HepG2 (cell line): ENCODE results near the gene PTPN18. TPM values are rescaled to one million over a fixed set of nuclear protein-coding genes. Genes with fewer than 3 reads are reported as not detected.
A peak's percentile ranks its signal among the peaks of the same experiment; 100 is the strongest.

Source experiments
- ARNTL ChIP-seq: sonication (generic); formaldehyde crosslinking; IDR thresholded peaks from 2 replicates; pipeline ENCODE4 v1.4.0; 2020; ENCODE audit warnings: mild to moderate bottlenecking, missing genetic modification reagents
- ATF7-NPFF ChIP-seq: sonication (generic); formaldehyde crosslinking; IDR thresholded peaks from 2 replicates; pipeline ENCODE4 v1.8.1; 2023; ENCODE audit warnings: mild to moderate bottlenecking, low read depth, missing genetic modification reagents, moderate library complexity
- DNMT3B ChIP-seq: conservative IDR thresholded peaks from 2 replicates; pipeline ENCODE4 v1.6.1; 2016; ENCODE audit warnings: missing biosample characterization, control low read depth
- FLYWCH1 ChIP-seq: sonication (generic); formaldehyde crosslinking; IDR thresholded peaks from 2 replicates; pipeline ENCODE4 v1.8.1; 2023; ENCODE audit warnings: mild to moderate bottlenecking, missing genetic modification reagents
- IKZF4 ChIP-seq: sonication (generic); formaldehyde crosslinking; IDR thresholded peaks from 2 replicates; pipeline ENCODE4 v1.5.1; 2020; ENCODE audit warnings: borderline replicate concordance, mild to moderate bottlenecking, low read depth, missing genetic modification reagents; ENCODE audit errors: not compliant biosample characterization
- NCOR1 ChIP-seq: fragments of 200-600 bp; sonication (generic); IDR thresholded peaks from 2 replicates; pipeline ENCODE4 v1.7.0; 2017; ENCODE audit warnings: antibody characterized with exemption, low read length, borderline replicate concordance
- NFYB ChIP-seq: sonication (generic); formaldehyde crosslinking; IDR thresholded peaks from 2 replicates; pipeline ENCODE4 v1.4.0; 2020; ENCODE audit warnings: missing genetic modification reagents
- NONO ChIP-seq, 2 experiments: fragments of 450-650 bp in 1 of 2; sonication (generic) in 1 of 2; formaldehyde crosslinking in 1 of 2; IDR thresholded peaks in 1 of 2; conservative IDR thresholded peaks in 1 of 2; 2 replicates each; pipeline versions ENCODE4 v1.6.1 to v1.8.0; 2017 to 2022; ENCODE audit warnings: mild to moderate bottlenecking in 1 of 2, missing genetic modification reagents in 1 of 2, moderate library complexity in 1 of 2
- RBM22 ChIP-seq: fragments of 200-400 bp; formaldehyde crosslinking; optimal IDR thresholded peaks from 2 replicates; pipeline ENCODE3; 2017; ENCODE audit warnings: mild to moderate bottlenecking, low read length, moderate library complexity
- SMC3 ChIP-seq: IDR thresholded peaks from 2 replicates; pipeline ENCODE4 v1.6.1; 2011; ENCODE audit warnings: low read length, improper control_type of control experiment
- STAT5B ChIP-seq: sonication (generic); formaldehyde crosslinking; IDR thresholded peaks from 2 replicates; pipeline ENCODE4 v1.4.0; 2020; ENCODE audit warnings: missing genetic modification reagents
- THAP7 ChIP-seq: sonication (generic); formaldehyde crosslinking; IDR thresholded peaks from 2 replicates; pipeline ENCODE4 v1.8.1; 2023; ENCODE audit warnings: mild to moderate bottlenecking, missing genetic modification reagents
- ZBTB49 ChIP-seq: sonication (generic); formaldehyde crosslinking; IDR thresholded peaks from 2 replicates; pipeline ENCODE4 v1.4.0; 2020; ENCODE audit warnings: missing genetic modification reagents, borderline replicate concordance
- ZKSCAN8 ChIP-seq: IDR thresholded peaks from 2 replicates; pipeline ENCODE4 v1.6.1; 2016; ENCODE audit warnings: borderline replicate concordance, missing genetic modification reagents, missing compliant biosample characterization
- ZNF543 ChIP-seq: sonication (generic); formaldehyde crosslinking; IDR thresholded peaks from 2 replicates; pipeline ENCODE4 v1.4.0; 2020; ENCODE audit warnings: mild to moderate bottlenecking, missing genetic modification reagents
- ZNF550 ChIP-seq: sonication (generic); formaldehyde crosslinking; IDR thresholded peaks from 2 replicates; pipeline ENCODE4 v1.4.0; 2020; ENCODE audit warnings: mild to moderate bottlenecking, missing genetic modification reagents, borderline replicate concordance
- ZNF576 ChIP-seq: sonication (generic); formaldehyde crosslinking; IDR thresholded peaks from 2 replicates; pipeline ENCODE4 v1.4.0; 2020; ENCODE audit warnings: mild to moderate bottlenecking, missing genetic modification reagents
- ZNF639 ChIP-seq: conservative IDR thresholded peaks from 2 replicates; pipeline ENCODE4 v1.6.1; 2018; ENCODE audit warnings: missing genetic modification reagents
- polyA plus RNA-seq, 8 experiments: library from polyadenylated mRNA; depleted of rRNA in 3 of 8; stranded (reverse) in 7 of 8; unstranded in 1 of 8; fragments of >200 nt; fragmentation: Illumina TruSeq in 4 of 8; extraction: Trizol in 4 of 8; gene quantifications; 2 replicates each; pipeline versions ENCODE4 v1.2.1 to v1.2.3, GENCODE V29; 2011 to 2016; ENCODE audit warnings: low read depth in 4 of 8, missing spikeins in 1 of 8, mixed read lengths in 1 of 8; ENCODE audit not compliant: insufficient read depth in 1 of 8
- total RNA-seq, 5 experiments: library from RNA; depleted of rRNA; stranded (reverse); fragments of >200 nt; fragmentation: Illumina TruSeq; extraction: Trizol; gene quantifications; 2 replicates each; pipeline ENCODE4 v1.2.3, GENCODE V29; 2016; ENCODE audit warnings: low read depth in 1 of 5
- TF ChIP-seq, protein P1 (sequence below): sonication (generic); formaldehyde crosslinking; IDR thresholded peaks from 2 replicates; pipeline ENCODE4 v1.4.0; 2020; ENCODE audit warnings: missing genetic modification reagents
- TF ChIP-seq, protein P2 (sequence below): sonication (generic); formaldehyde crosslinking; IDR thresholded peaks from 2 replicates; pipeline ENCODE4 v1.8.1; 2023; ENCODE audit warnings: missing genetic modification reagents, mild to moderate bottlenecking, borderline replicate concordance

Gene PTPN18
- total and polyA plus RNA-seq, 2 of the 13 experiments (the other 11 are each of a cell fraction or from before 2014, with no cell fraction given): 14.8 to 39.6 TPM

DNA sequence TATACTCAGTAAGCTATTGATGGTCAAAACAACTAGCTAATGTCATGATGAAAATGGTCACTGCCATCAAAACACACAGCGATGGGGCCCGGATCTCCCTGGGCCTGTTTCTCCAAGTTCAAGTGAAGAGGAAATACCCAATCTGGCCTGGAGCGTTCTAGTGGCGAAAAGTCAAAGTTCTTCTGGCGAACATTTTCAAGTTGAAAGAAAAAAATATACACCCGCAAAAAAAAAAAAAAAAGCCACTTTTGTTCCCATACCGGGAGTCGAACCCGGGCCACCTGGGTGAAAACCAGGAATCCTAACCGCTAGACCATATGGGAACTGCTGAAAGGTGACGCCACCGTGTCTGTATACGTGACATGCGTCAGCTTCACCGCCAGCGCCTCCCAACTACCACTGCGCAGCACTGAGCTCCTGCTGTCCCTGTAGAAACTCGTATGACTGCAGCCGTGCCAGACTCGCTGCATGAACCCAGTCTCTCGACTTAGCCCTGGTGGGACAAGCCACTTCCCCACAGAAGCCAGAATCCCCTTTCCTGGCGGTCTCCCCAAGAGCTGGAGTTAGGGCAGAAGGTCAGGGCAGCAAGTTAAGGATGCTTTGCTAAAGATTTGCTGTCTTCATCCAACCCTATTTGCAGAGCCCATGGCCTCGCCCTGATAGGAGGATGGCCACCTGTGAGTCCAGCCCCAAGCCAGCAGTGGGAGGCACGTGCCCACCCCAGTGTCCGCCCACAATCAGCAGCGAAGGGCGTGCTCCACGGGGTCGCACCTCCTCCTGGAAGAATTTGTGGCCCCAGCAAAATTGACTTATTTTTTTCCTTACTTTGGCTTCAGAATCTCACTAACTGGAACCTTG, 18.8 kb upstream of the PTPN18 start (continued):
- TF ChIP-seq ARNTL (CRISPR knock-in tag) (peak; percentile 72), FLYWCH1 (CRISPR knock-in tag) (no peak), IKZF4 (peak; percentile 93), STAT5B (CRISPR knock-in tag) (no peak), RBM22 (peak; percentile 98), THAP7 (CRISPR knock-in tag) (peak; percentile 77), ZNF639 (no peak), ZNF576 (peak; percentile 77), ATF7-NPFF (CRISPR knock-in tag) (peak; percentile 77), NCOR1 (peak; percentile 88), DNMT3B (CRISPR knock-in tag) (peak; percentile 89), NONO (IDR thresholded peaks at IDR 0.05) (no peak), NONO (CRISPR knock-in tag; conservative IDR thresholded peaks at IDR 0.05) (peak; percentile 95), ZNF550 (0 out of 2 replicates have a peak, but pooled peaks have one; percentile 51), ZKSCAN8 (CRISPR knock-in tag) (peak; percentile 94), ZNF543 (no peak), SMC3 (no peak), NFYB (CRISPR knock-in tag) (peak; percentile 45), ZBTB49 (CRISPR knock-in tag) (no peak)
- TF ChIP-seq, protein P1, sequence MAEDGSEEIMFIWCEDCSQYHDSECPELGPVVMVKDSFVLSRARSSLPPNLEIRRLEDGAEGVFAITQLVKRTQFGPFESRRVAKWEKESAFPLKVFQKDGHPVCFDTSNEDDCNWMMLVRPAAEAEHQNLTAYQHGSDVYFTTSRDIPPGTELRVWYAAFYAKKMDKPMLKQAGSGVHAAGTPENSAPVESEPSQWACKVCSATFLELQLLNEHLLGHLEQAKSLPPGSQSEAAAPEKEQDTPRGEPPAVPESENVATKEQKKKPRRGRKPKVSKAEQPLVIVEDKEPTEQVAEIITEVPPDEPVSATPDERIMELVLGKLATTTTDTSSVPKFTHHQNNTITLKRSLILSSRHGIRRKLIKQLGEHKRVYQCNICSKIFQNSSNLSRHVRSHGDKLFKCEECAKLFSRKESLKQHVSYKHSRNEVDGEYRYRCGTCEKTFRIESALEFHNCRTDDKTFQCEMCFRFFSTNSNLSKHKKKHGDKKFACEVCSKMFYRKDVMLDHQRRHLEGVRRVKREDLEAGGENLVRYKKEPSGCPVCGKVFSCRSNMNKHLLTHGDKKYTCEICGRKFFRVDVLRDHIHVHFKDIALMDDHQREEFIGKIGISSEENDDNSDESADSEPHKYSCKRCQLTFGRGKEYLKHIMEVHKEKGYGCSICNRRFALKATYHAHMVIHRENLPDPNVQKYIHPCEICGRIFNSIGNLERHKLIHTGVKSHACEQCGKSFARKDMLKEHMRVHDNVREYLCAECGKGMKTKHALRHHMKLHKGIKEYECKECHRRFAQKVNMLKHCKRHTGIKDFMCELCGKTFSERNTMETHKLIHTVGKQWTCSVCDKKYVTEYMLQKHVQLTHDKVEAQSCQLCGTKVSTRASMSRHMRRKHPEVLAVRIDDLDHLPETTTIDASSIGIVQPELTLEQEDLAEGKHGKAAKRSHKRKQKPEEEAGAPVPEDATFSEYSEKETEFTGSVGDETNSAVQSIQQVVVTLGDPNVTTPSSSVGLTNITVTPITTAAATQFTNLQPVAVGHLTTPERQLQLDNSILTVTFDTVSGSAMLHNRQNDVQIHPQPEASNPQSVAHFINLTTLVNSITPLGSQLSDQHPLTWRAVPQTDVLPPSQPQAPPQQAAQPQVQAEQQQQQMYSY: no peak
- TF ChIP-seq, protein P2, sequence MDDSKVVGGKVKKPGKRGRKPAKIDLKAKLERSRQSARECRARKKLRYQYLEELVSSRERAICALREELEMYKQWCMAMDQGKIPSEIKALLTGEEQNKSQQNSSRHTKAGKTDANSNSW (CRISPR knock-in tag): 0 out of 2 replicates have a peak, but pooled peaks have one; percentile 74
